Raji (cell line): Measurements from ENCODE around the gene DUSP6.

Experiments
- POLR2A ChIP-seq: IDR thresholded peaks from 2 replicates; pipeline ENCODE4 v1.6.1; 2011; ENCODE audit warnings: low read depth, low read length, control low read depth; ENCODE audit not compliant: insufficient read depth

Gene DUSP6

GRCh38 chr12:89307474-89308253, 44.6 kb downstream of the DUSP6 start:
- no peak for TF ChIP-seq POLR2A

- no peak for TF ChIP-seq POLR2A
Observed at GRCh38 chr12:89306827-89307473, 45.4 kb downstream of the DUSP6 start.

- TF ChIP-seq POLR2A, result no peak
Observed at GRCh38 chr12:89305373-89305772, 46.9 kb downstream of the DUSP6 start.

GRCh38 chr12:89299931-89300330, 52.4 kb downstream of the DUSP6 start:
- no peak for TF ChIP-seq POLR2A

- TF ChIP-seq POLR2A, result no peak
Observed at GRCh38 chr12:89299417-89299816, 52.9 kb downstream of the DUSP6 start.
